NT2/D1 (cell line): Measurements from ENCODE around the gene NAA40.

Source experiments
- SUZ12 ChIP-seq: IDR thresholded peaks from 2 replicates; pipeline ENCODE4 v1.6.1; 2011; ENCODE audit not compliant: insufficient read length, insufficient read depth; ENCODE audit errors: extremely low read depth
- YY1 ChIP-seq: IDR thresholded peaks from 2 replicates; pipeline ENCODE4 v1.6.1; 2011; ENCODE audit not compliant: insufficient read length, insufficient read depth
- ZNF274 ChIP-seq: IDR thresholded peaks from 2 replicates; pipeline ENCODE4 v1.6.1; 2011; ENCODE audit warnings: mild to moderate bottlenecking, low read depth, low read length

DNA sequence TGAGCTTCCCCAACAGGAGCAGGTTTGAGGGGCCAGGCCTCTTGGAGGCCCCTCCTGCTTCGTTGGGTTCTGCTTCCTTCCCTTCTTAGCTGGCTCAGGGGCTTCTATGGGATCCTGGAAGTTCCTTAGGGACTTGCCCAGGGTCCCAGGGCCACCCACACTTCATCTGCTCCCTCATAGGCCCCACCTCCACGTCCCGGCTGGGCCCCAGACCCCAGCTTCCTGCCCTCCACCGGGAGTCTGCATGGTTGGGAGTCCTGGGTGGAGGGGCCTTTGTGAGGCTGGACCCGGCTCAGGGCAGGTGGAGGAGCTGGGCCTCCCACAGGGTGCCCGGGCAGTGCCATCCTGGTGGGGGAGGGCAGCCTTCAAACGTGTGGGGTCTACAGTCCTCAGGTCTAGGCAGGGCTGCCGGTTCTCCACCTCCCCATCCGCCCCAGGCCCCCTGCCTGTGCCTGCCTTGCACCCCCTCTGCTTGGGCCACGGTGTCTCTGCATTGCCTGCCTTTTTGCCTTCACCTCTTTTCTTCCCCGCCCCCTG lies 59.1 kb downstream of the NAA40 start:
- TF ChIP-seq ZNF274 (no peak), YY1 (no peak), SUZ12 (no peak)
